GM19193 (cell line): Measurements from ENCODE around the gene OXLD1.

Experiments used
- POLR2A ChIP-seq: IDR thresholded peaks from 4 replicates; pipeline ENCODE4 v1.6.1; 2011; ENCODE audit not compliant: insufficient read depth, insufficient read length; ENCODE audit errors: extremely low read depth

Gene OXLD1

GRCh38 chr17:81706757-81707624 lies 40.6 kb upstream of the OXLD1 start:
- TF ChIP-seq POLR2A = no peak

GRCh38 chr17:81706232-81706611 lies 39.8 kb upstream of the OXLD1 start:
- TF ChIP-seq POLR2A = no peak

GRCh38 chr17:81705518-81706231 lies 39.3 kb upstream of the OXLD1 start:
- TF ChIP-seq POLR2A = no peak

GRCh38 chr17:81703747-81704654 lies 37.6 kb upstream of the OXLD1 start:
- no peak for TF ChIP-seq POLR2A

- peak; percentile 97 for TF ChIP-seq POLR2A
Measured at GRCh38 chr17:81702934-81703746, 36.7 kb upstream of the OXLD1 start, which contains the start of gene MRPL12. Gene MRPL12, plus strand, starts transcription at chr17:81703367. Its CDS starts 135 bp downstream, at chr17:81703502.

GRCh38 chr17:81701288-81702071 lies 35.1 kb upstream of the OXLD1 start:
- TF ChIP-seq POLR2A = peak; percentile 35

GRCh38 chr17:81700353-81701287 lies 34.2 kb upstream of the OXLD1 start:
- TF ChIP-seq POLR2A = peak; percentile 15

GRCh38 chr17:81697261-81698044 lies 31.0 kb upstream of the OXLD1 start:
- no peak for TF ChIP-seq POLR2A

GRCh38 chr17:81696218-81696941 lies 30.0 kb upstream of the OXLD1 start:
- no peak for TF ChIP-seq POLR2A

- no peak for TF ChIP-seq POLR2A
Measured at GRCh38 chr17:81695801-81696200, 29.4 kb upstream of the OXLD1 start.

- TF ChIP-seq POLR2A = no peak
Measured at GRCh38 chr17:81695211-81695610, 28.8 kb upstream of the OXLD1 start.
